GM21360 (cell line): ENCODE data around the gene PYM1.

Experiments
- ATAC-seq: cut with Tn5 transposase; IDR thresholded peaks from one replicate; pipeline ENCODE4 v1.9.1; 2021; ENCODE audit warnings: mild to moderate bottlenecking, moderate library complexity; ENCODE audit not compliant: unreplicated experiment

PYM1 gene

DNA sequence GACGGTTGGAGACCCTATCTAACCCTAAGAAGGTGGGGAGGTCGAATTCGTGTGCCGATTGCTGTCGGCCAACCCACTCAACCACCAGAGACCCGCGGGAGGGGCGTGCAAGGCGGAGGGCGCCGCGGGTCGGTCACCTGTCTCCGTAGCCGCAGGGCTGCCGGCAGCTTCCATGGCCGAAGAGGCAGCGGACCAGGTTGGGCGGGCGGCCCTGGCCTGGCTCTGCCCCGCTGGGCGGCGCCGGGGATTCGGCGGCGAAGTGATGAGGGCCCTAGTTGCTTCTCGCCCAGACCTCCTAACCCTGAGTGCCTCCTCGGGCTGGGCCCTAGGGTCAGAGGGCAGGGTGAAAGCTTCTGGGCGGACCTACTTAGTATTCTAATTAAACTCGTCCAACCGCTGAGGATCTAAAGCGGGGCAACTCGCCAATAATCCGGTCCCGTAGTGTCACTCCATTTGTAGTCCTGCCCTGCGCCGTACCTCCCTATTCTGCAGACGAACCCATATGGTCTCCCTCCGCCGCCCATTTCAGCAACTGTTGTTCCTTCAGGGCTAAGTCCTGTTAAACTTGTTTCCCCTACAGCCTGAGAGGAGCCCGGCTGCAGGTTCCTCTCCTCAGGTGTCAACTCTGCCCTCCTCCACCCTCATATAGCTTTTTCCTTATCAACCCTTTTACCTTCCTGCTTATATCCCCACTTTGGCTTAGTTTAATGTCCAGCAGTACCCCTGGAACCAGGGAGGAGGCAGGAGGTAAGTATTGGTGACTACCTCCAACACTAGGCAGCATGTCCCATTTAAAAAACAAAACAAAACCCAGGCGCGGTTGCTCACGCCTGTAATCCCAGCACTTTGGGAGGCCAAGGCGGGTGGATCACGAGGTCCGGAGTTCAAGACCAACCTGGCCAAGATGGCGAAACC lies at the start of gene PYM1:
TSS of gene PYM1 (minus strand) at position 307 of the 915 bp plus-strand sequence. CDS start at position 174, 133 bp downstream.
- ATAC-seq: peak; percentile 27

DNA sequence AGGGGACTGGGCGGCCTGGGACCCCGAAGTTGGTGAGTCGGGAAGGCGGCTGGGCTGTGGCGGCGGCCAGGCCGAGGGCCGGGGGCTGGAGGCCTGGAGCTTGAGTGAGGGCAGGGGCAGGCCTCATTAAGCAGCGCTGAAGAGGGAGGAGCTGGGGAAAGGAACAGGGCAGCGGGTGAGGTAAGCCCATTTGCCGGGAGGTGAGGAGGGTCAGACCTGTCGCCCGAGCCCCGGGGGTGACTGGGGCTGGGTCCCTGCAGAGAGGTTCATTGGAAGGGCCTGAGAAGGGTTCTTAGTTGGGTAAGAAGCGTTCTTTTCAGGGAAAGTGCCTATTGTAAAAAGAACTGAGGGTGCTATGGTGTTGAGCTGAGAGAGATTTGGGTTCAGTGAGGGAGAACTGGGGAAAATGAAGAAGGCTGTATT lies 46.6 kb upstream of the PYM1 start:
- peak; percentile 11 for ATAC-seq

DNA sequence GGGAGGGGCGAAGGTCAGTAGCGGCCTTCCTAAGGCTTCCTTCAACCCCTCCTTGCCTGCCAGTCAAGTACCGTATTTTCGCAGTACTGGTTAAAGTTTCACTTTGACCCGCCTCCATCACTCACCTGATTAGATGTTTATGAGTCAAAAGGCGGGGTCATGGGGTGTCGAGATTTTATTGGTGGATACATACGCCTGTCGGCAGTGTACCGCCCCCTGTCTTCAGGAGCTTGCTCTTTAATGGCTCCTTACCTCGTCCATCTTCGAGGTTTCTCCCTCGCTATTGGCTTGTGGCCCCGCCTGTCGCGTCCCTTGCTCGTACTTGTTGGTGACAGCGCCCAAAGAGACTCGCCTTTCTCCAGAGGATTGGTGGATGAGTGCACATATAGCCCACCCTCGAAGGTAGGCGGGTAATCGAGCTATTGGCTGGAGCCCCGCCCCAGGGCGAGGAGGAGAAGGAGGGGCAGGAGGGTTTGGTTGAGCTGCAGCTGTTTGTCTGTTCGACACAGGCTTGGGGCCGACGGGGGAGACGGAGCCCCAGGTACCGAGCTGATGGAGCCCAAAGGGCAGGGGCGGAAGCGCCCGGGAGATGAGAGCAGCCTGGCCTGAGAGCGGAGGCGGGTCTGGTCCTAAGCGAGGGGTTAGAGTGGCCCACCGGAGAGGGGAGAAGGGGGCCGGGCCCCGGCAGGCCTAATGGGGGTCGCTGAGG lies 46.1 kb upstream of the PYM1 start, which contains the start of gene RAB5B:
TSS of gene RAB5B (plus strand) at position 480 of the 709 bp plus-strand sequence. CDS start 12,883 bp downstream, outside the sequence.
- ATAC-seq: peak; percentile 89

DNA sequence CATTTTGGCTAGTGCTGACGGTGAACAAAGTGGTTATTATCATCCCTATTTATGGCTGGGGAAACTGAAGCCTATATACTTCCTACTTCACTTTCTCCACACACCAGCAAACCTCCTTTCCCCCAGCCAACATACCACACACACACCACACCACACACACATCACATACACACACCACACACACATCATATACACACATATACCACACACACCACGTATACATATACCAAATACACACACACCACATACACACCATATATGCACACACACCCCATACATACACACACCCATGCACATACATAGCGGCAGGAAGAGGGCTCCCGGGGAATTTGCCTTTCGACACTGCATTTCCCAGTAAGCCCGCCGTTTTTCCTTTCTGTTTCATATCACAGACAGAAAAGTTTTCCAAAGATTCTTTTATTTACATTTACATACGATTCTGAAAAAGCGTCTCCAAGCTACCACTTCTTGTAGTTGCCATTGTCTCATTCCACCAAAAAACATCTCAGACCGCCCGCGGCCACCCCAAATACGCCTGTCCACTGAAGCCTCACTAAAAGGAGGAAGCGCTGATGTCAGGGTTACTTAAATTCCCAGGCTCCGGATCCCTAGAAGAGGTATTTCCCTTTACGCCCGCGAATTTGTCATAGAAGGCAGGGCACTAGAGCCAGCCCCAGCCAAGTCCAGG lies 45.4 kb upstream of the PYM1 start:
- no peak for ATAC-seq

DNA sequence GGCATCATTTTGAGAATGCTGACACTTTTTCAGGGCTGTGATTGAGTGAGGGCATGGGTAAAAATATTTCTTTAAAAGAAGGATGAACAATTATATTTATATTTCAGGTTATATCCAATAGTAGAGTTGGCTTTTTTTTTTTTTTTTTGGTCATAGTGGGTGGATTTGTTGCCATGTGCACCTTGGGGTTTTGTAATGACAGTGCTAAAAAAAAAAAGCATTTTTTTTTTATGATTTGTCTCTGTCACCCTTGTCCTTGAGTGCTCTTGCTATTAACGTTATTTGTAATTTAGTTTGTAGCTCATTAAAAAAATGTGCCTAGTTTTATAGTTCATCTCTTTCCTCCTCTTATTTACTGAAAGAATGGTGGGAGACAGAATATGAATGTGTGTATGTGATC lies 44.8 kb upstream of the PYM1 start:
- ATAC-seq: no peak

DNA sequence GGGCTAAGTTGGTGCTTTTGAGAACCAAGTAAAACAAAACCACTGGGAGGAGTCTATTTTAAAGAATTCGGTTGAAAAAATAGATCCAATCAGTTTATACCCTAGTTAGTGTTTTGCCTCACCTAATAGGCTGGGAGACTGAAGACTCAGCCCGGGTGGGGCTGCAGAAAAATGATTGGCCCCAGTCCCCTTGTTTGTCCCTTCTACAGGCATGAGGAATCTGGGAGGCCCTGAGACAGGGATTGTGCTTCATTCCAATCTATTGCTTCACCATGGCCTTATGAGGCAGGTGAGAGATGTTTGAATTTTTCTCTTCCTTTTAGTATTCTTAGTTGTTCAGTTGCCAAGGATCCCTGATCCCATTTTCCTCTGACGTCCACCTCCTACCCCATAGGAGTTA lies 44.3 kb upstream of the PYM1 start:
- ATAC-seq: no peak

DNA sequence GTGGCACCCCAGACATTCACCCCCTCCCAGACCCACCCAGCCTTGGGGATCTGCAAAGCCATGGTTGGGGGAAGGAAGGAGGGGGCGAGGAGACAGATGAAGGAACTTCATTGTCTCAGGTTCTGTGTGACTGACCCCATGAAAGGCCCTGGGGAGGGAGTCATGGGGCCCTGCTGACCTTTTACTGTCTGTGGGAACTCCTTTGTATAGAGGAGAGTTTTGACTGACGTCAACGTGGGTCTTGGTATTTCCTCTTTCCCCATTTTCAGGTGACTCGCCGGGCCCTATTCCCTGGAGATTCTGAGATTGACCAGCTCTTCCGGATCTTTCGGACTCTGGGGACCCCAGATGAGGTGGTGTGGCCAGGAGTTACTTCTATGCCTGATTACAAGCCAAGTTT lies 43.1 kb upstream of the PYM1 start:
- no peak for ATAC-seq

DNA sequence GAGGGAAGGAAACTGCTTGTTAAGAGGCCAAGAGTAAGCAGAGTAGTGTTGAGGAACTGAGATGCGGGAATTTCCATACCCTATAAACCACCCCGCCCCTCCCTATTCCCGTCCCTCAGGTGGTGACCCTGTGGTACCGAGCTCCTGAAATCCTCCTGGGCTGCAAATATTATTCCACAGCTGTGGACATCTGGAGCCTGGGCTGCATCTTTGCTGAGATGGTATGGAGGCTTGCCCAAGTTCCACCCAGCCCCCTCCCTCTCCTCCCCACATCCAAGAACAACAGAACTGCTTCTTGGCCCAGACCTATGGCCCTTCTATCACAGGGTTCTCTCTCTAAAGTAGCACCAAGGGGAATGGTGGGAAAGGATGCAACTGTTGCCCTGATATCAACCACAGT lies 41.7 kb upstream of the PYM1 start:
- no peak for ATAC-seq

DNA sequence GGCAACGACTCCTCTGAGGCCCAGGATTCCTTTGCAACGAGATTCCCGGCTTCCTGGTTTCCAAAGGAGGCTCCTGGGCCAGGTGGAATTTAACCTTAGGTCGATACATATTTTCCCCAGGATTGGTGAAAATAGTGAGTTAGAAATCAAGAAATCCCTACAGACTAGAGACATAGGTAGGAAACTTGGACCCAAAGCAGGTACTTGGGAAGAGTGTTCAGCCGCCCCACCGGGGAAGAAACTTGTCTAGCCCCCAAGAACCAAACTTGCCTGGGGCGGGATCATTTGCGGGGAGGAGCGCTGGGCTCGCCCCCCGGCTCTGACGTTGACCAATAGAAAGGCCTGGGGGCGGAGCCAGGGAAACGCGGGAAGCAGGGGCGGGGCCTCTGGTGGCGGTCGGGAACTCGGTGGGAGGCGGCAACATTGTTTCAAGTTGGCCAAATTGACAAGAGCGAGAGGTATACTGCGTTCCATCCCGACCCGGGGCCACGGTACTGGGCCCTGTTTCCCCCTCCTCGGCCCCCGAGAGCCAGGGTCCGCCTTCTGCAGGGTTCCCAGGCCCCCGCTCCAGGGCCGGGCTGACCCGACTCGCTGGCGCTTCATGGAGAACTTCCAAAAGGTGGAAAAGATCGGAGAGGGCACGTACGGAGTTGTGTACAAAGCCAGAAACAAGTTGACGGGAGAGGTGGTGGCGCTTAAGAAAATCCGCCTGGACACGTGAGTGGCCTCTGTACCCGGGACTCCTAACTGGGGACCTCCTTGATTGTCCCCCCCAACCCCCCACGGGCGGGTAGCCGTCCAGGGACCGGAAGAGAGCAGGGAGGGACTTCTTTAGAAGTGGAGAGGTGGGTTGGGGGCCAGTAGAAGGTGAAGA lies 39.0 kb upstream of the PYM1 start, which contains the start of gene CDK2:
TSS of gene CDK2 (plus strand) at position 423 of the 874 bp plus-strand sequence. CDS start at position 602, 179 bp downstream.
- ATAC-seq: peak; percentile 83

DNA sequence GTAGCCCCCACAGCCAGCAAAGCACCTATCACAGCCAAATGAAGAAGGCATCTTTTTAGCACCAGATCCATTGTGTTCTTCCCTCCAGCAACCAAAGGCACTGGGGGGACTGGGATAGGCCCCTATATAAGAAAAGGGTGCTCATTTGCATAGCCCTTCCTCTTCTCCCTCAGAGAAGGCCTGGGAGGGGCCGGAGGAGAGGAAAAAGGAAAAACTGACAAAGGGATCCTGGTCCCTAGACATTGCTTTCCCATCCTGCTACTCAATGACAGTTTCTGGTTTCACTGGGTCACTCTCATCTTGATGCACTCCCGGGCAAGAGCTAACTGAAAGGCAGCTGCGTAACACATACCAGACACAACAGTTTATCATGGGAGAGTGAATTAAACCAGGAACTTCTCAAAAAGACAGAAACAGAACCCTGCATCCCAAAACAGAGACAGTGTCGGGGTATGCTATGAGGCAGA lies 38.3 kb upstream of the PYM1 start, which contains the start of gene PMEL:
TSS of gene PMEL (minus strand) at position 102 of the 467 bp plus-strand sequence. CDS start at position 71, 31 bp downstream.
- ATAC-seq: no peak

DNA sequence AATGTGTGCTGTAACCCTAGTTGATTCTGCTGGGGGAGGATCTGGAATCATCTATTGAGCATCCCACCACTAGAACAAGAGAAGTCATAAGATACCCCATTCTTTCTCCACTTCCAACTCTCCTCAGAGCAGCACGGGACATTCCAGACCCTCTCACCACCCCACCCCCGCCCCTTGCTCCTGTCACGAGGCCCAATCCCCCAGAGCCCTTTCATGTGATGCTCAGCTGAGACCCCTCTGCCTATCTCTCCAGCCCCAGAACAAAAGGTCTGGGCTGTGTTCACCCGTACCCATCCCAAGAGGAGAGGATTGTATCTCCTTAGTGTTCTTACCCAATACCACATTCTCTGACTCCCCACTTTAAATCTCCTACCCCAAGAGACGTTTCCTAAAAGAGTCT lies 37.5 kb upstream of the PYM1 start:
- ATAC-seq: no peak

DNA sequence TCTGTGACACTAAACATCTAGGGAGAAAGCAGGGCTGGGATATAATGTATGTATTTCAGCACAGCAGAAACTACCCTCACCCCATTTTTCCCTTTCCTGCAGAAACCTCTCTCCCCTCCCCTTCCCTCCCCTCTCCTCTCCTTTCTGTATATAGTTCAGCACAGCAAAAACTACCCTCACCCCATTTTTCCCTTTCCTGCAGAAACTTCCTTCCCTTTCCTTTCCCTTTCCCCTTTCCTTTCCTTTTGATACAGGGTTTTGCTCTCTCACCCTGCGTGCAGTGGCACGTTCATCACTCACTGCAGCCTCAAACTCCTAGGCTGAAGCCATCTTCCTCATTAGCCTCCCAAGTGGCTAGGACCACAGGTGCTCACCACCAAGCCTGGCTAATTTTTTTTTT lies 36.1 kb upstream of the PYM1 start:
- ATAC-seq: no peak

DNA sequence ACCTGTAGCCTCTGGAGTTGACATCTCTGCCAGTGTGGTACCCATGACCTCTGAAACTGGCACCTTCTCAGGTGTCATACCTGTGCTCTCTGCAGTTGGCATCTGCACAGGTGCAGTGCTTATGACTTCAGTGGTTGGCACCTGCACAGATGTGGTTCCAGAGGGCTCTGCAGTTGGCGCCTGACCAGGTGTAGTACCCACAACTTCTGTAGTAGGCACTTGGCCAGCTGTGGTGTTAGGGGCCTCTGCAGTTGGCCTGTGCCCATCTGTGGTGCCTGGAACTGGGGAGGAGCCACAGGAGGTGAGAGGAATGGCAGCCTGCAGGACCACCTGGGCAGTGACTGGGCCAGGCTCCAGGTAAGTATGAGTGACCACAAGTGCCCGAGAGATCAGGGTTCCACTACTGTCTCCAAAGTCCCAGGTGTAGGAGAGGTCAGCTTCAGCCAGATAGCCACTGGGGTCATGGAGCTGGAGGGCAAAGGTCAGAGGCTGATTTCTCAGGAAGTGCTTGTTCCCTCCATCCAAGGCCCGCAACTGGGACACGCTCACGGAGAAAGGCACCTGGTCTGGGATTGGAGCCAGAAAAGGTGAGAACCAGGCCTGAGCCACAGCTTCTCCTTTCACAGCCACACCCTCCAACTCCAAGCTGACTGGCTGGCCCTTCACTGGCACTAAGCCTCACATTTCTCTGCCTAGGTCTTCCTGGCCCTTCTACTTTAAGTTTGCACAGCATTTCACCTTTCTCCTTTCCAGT lies 29.6 kb upstream of the PYM1 start:
- no peak for ATAC-seq

DNA sequence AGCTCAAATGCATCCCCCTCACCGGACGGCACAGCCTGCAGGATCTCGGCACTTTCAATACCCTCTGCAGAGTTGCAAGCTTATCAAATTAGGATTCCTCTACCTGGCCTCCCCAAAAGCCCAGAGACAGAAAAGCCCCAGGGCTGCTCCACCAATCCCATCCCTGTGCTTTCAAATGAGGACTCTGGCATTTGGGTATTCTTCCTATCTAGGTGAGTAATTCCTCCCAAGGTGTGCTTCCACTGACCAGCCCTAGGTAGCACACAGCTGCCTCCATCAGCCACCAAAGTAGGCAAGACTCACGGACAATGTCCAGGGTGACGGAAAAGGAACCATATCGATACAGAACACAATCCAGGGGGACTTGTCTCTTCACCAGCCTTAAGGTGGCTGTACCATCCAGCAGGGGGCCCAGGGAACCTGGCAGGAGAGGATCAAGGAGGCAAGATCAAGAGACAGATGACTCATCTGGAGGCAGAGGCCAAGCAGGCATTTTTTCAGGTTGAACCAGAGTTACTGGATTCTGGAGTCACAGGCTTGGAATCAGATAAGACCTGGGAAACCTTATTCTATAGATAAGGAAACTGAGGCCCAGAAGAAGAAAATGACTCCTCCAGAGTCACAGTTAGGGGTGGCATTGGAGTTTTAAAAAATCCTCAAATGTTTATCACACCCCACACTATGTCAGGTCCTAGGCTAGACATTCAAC lies 28.3 kb upstream of the PYM1 start:
- no peak for ATAC-seq

DNA sequence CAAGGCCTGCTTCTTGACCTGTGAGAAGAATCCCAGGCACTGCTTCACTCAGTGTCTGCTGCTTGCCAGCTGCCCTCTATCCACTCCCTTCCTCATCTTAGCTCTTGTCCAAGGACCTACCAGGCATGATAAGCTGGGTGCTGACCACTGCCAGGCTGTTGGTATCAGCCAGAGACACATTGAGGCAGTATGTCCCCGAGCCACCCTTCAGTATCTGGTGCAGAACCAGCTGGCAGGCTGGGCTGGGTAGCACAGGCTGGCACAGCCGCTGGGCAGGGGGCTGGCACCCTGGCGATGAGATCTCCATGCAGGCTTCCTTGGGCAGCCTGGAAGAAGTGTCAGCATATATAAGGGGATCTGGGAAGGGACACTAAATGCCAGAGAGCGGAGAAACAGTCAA lies 27.6 kb upstream of the PYM1 start:
- no peak for ATAC-seq

DNA sequence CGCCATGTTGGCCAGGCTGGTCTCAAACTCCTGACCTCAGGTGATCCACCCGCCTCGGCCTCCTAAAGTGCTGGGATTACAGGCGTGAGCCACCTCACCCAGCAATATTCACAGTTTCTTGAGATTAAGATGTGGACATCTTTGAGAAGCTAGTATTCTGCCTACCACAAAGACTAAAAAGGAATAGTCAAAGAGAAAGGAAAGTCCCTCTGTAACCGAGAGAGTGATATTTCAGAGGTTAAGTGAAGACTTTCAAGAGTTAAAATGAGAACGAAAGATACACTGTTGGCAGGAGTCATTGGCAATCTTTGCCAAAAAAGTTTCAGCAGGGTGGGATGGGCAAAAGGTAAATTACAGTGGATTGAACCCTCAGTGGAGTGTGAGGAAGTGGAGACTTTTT lies 18.9 kb upstream of the PYM1 start:
- ATAC-seq: no peak

DNA sequence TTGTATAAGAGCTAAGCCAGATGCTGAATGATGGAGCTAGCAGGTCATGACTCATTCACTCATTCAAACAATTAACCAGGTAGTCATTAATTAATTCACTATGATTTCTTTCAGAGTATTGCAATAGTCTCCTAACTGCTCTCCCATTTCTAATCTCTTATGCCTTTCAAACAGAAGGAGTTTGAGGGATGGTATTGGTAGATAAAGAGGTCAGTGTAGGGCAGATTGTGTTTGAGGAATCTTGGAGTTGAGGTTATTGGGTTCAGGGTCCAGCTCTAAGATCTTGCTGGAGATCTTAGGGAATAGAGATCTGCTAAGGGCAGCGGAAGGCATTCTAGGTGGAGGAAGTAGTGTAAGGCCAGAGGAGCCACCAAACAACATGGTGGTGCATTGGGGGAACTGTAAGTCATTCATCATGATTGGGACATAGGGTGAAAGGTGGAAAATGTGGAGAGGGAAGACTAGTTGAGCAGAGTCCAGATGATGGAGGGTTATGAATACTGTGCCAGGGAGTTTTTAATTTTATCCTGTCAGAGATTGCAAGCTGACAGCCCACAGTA lies 15.0 kb upstream of the PYM1 start:
- no peak for ATAC-seq

DNA sequence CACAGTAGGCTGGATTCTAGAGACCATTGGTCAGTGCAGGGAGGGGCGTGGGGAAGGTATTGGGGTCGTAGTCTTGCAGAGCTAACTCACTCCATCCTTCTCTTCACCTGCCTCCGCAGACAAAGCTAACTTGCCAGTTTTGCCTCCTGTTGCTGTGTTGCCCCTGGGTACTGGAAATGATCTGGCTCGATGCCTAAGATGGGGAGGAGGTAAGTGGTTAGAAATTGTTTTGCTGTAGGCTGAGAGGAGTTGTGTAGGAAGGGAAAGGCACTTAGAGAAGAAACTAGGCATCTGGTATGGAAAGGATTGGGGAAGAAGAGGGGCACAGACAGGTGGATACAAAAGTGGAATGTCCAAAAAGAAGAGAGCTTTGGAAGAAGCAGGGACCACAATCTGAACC lies 14.4 kb upstream of the PYM1 start:
- no peak for ATAC-seq
